SH-SY5Y (cell line): Measurements from ENCODE around the gene C10orf88.

Experiments used
- GATA2 ChIP-seq: IDR thresholded peaks from 2 replicates; pipeline ENCODE4 v1.6.1; 2011; ENCODE audit warnings: mild to moderate bottlenecking, low read depth, low read length
- GATA3 ChIP-seq: IDR thresholded peaks from 2 replicates; pipeline ENCODE4 v1.6.1; 2011; ENCODE audit warnings: low read depth, mild to moderate bottlenecking, low read length, moderate library complexity

- TF ChIP-seq GATA2 (no peak), GATA3 (no peak)
Observed at GRCh38 chr10:122894261-122894944, 59.6 kb downstream of the C10orf88 start.
